Uterus (tissue), 4 donors: ENCODE data around the gene CLIP2. TPM values are rescaled to one million over a fixed set of nuclear protein-coding genes. Genes with fewer than 3 reads are reported as not detected.
"Not testable (repeated sequence)": the region's sequence is repeated elsewhere in the genome, so short reads cannot be mapped to it uniquely, and the experiment has no call there.

Source experiments
- DNase-seq, 2 donors: peaks; one replicate each; pipeline ENCODE4 v3.0.0-alpha.2; 2019 to 2020
- H3K27ac ChIP-seq, 2 donors: fragments of 200-600 bp; sonication (generic); 1 replicate in 1 of 2; 2 replicates in 1 of 2; pipeline ENCODE4 v1.5.1; 2016 to 2018
- H3K27me3 ChIP-seq, 2 donors: fragments of 200-600 bp; sonication (generic); one replicate each; pipeline ENCODE4 v1.5.1; 2018 to 2019; ENCODE audit warnings: control low read depth in 1 of 2
- H3K36me3 ChIP-seq, 2 donors: fragments of 200-600 bp; sonication (generic); one replicate each; pipeline ENCODE4 v1.5.1; 2019; ENCODE audit warnings: control low read depth in 1 of 2
- H3K4me1 ChIP-seq, 2 donors: fragments of 200-600 bp; sonication (generic); one replicate each; pipeline ENCODE4 v1.5.1; 2018 to 2019; ENCODE audit warnings: control low read depth in 1 of 2
- H3K4me3 ChIP-seq, 2 donors: fragments of 200-600 bp; sonication (generic); 1 replicate in 1 of 2; 2 replicates in 1 of 2; pipeline ENCODE4 v1.5.1; 2018 to 2019; ENCODE audit warnings: mild to moderate bottlenecking in 1 of 2
- H3K9me3 ChIP-seq, 2 donors: fragments of 200-600 bp; sonication (generic); one replicate each; pipeline ENCODE4 v1.5.1; 2019; ENCODE audit warnings: control low read depth in 1 of 2
- POLR2A ChIP-seq, 2 donors: fragments of 450-650 bp; IDR thresholded peaks; one replicate each; pipeline ENCODE4 v1.6.1; 2016; ENCODE audit warnings: antibody characterized with exemption in 2 of 2, mild to moderate bottlenecking in 1 of 2, moderate library complexity in 1 of 2
- intact Hi-C: fragments of 100-400 bp; cut with DNase I; formaldehyde crosslinking; loops from one replicate; pipeline ENCODE4 v1.15.1; 2023; ENCODE audit warnings: low total_unique reads
- total RNA-seq, 4 donors: library from RNA; depleted of rRNA in 3 of 4; stranded (reverse); fragments of >200 nt in 3 of 4; gene quantifications; one replicate each; pipeline versions ENCODE4 v1.1.0 to v1.2.4, GENCODE V29; 2014 to 2023
- TF ChIP-seq, protein P1 (sequence below), 4 experiments: fragments of 200-600 bp in 2 of 4; fragments of 450-650 bp in 2 of 4; sonication (generic) in 2 of 4; IDR thresholded peaks; one replicate each; pipeline ENCODE4 v1.5.1; 2016 to 2019; ENCODE audit warnings: antibody characterized with exemption in 4 of 4, mild to moderate bottlenecking in 2 of 4, moderate library complexity in 1 of 4
- donor health status: DM: yes; HTN: yes; CAD: no.

CLIP2 gene
- total RNA-seq, 4 donors from 2014 or later = 20.3 to 41.8 (median 28.4) TPM

GRCh38 chr7:74376256-74377036 lies 87.2 kb downstream of the CLIP2 start:
- intact Hi-C loops = no loop called here
- DNase-seq = no peak
- Histone ChIP-seq H3K9me3 (no peaks in the 10 kb centered on the region), H3K4me1 (no peaks in the 10 kb centered on the region), H3K36me3 (no peaks in the 10 kb centered on the region), H3K27me3 (no peaks in the 10 kb centered on the region), H3K27ac (no peak overlapping the region), H3K4me3 (no peak overlapping the region)
- TF ChIP-seq POLR2A (IDR thresholded peaks at IDR 0.05) = no peak
- TF ChIP-seq, protein P1, sequence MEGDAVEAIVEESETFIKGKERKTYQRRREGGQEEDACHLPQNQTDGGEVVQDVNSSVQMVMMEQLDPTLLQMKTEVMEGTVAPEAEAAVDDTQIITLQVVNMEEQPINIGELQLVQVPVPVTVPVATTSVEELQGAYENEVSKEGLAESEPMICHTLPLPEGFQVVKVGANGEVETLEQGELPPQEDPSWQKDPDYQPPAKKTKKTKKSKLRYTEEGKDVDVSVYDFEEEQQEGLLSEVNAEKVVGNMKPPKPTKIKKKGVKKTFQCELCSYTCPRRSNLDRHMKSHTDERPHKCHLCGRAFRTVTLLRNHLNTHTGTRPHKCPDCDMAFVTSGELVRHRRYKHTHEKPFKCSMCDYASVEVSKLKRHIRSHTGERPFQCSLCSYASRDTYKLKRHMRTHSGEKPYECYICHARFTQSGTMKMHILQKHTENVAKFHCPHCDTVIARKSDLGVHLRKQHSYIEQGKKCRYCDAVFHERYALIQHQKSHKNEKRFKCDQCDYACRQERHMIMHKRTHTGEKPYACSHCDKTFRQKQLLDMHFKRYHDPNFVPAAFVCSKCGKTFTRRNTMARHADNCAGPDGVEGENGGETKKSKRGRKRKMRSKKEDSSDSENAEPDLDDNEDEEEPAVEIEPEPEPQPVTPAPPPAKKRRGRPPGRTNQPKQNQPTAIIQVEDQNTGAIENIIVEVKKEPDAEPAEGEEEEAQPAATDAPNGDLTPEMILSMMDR (IDR thresholded peaks at IDR 0.05) = no peak

DNA sequence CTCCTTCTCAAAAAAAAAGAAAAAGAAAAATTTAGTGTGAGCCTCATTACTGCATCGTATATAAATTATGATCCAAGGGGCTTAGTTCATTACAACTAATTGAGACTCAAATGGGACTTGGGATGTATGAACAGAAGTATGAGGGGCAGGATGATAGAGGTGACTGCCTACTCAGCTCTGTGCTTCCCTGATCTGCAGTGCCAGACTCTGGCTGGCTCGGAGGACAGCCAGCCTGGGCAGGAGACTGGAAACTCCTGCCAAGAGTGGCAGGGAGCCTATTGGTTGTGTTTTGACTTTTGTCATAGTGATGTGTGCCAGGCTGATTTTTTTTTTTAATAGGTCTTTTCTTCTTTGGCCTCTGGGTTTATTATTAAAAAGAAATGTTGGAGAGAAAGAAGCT lies 90.7 kb downstream of the CLIP2 start:
- H3K36me3 ChIP-seq = no peaks in the 10 kb centered on the region
- DNase-seq = no peak
- TF ChIP-seq, protein P1 (IDR thresholded peaks at IDR 0.05) = no peak
- no peak for TF ChIP-seq POLR2A (IDR thresholded peaks at IDR 0.05)
- no peaks in the 10 kb centered on the region for H3K9me3 ChIP-seq
- no peaks in the 10 kb centered on the region for H3K27me3 ChIP-seq
- no peak overlapping the region for H3K27ac ChIP-seq
- no peaks in the 10 kb centered on the region for H3K4me1 ChIP-seq
- no peak overlapping the region for H3K4me3 ChIP-seq
- intact Hi-C loops = no loop called here

GRCh38 chr7:74380720-74381119 lies 91.5 kb downstream of the CLIP2 start:
- intact Hi-C loops = no loop called here
- Histone ChIP-seq H3K9me3 (no peaks in the 10 kb centered on the region), H3K4me3 (no peak overlapping the region), H3K27ac (no peak overlapping the region), H3K27me3 (no peaks in the 10 kb centered on the region), H3K36me3 (no peaks in the 10 kb centered on the region), H3K4me1 (no peaks in the 10 kb centered on the region)
- TF ChIP-seq, protein P1 (IDR thresholded peaks at IDR 0.05) = no peak
- no peak for TF ChIP-seq POLR2A (IDR thresholded peaks at IDR 0.05)
- no peak for DNase-seq

DNA sequence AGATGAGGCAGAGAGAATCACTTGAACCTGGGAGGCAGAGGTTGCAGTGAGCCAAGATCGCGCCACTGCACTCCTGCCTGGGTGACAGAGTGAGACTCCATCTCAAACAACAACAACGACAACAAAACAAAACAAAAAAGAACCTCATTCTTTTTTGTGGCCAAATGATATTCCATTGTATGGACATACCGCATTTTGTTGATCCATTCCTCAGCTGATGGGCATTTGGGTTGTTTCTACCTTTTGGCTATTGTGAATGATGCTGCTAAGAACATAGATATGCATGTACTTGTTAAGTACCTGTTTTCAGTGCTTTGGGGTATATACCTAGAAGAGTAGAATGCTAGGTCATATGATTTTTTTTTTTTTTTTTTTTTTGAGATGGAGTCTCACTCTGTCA lies 94.9 kb downstream of the CLIP2 start:
- H3K4me3 ChIP-seq, H3K9me3 ChIP-seq, intact Hi-C loops, H3K36me3 ChIP-seq, H3K4me1 ChIP-seq, H3K27ac ChIP-seq, H3K27me3 ChIP-seq, DNase-seq: not testable (repeated sequence)

DNA sequence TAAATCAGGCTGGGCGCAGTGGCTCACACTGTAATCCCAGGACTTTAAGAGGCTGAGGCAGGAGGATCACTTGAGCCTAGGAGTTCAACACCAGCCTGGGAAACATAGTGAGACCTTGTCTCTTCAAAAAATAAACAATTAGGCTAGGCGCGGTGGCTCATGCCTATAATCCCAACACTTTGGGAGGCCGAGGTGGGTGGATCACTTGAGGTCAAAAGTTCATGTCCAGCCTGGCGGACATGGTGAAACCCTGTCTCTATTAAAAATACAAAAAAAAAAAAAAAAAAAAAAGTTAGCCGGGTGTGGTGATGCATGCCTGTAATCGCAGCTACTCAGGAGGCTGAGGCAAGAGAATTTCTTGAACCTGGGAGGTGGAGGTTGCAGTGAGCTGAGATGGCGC lies 95.6 kb downstream of the CLIP2 start:
- H3K36me3 ChIP-seq, H3K4me3 ChIP-seq, DNase-seq, H3K27me3 ChIP-seq, H3K27ac ChIP-seq, H3K4me1 ChIP-seq, H3K9me3 ChIP-seq, intact Hi-C loops: not testable (repeated sequence)

DNA sequence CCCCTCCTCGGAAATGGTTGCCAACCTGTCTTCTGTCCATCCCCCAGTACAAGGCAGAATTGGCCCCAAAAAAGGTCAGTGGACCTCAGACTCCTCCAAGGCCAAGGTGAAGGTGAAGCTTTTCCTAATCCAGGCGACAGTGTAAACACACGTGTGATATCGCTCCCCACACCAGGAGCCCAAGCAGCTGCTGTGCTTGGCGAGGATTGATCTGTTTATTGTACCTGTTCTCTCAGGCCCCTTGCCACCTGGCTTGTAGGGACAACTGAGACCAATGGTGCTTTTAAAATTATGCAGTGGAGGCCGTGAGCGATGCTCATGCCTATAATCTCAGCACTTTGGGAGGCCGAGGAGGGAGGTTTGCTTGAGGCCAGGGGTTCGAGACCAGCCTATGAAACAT lies 98.4 kb downstream of the CLIP2 start:
- Histone ChIP-seq H3K27me3 (no peaks in the 10 kb centered on the region), H3K4me1 (no peaks in the 10 kb centered on the region), H3K9me3 (no peaks in the 10 kb centered on the region), H3K36me3 (no peaks in the 10 kb centered on the region), H3K4me3 (no peak overlapping the region), H3K27ac (no peak overlapping the region)
- no peak for DNase-seq
- intact Hi-C loops = no loop called here
- no peak for TF ChIP-seq POLR2A (IDR thresholded peaks at IDR 0.05)
- TF ChIP-seq, protein P1 (IDR thresholded peaks at IDR 0.05) = no peak
